Dermis blood vessel endothelial cell (primary cell): ENCODE measurements around the gene EXOC3. TPM values are rescaled to one million over a fixed set of nuclear protein-coding genes. Genes with fewer than 3 reads are reported as not detected.
A peak's percentile ranks its signal among the peaks of the same experiment; 100 is the strongest.
"Not testable (repeated sequence)": the region's sequence is repeated elsewhere in the genome, so short reads cannot be mapped to it uniquely, and the experiment has no call there.

ENCODE experiments used
- DNase-seq: peaks from one replicate; pipeline ENCODE4 v3.0.0; 2010
- total RNA-seq: library from RNA; depleted of rRNA; stranded (reverse); fragments of >200 nt; gene quantifications from 2 replicates; pipeline ENCODE4 v1.2.3, GENCODE V29; 2014

EXOC3 gene
- 44.3 and 52.1 TPM in 2 replicates for total RNA-seq

GRCh38 chr5:442335-443238 lies at the start of gene EXOC3:
EXOC3 (plus strand) TSS chr5:443176; CDS start chr5:446206, 3,030 bp downstream.
- peak; percentile 68 for DNase-seq

- peak; percentile 20 for DNase-seq
Measured at GRCh38 chr5:393846-394275, 49.1 kb upstream of the EXOC3 start.

- DNase-seq = no peak
Measured at GRCh38 chr5:394671-395155, 48.3 kb upstream of the EXOC3 start.

DNA sequence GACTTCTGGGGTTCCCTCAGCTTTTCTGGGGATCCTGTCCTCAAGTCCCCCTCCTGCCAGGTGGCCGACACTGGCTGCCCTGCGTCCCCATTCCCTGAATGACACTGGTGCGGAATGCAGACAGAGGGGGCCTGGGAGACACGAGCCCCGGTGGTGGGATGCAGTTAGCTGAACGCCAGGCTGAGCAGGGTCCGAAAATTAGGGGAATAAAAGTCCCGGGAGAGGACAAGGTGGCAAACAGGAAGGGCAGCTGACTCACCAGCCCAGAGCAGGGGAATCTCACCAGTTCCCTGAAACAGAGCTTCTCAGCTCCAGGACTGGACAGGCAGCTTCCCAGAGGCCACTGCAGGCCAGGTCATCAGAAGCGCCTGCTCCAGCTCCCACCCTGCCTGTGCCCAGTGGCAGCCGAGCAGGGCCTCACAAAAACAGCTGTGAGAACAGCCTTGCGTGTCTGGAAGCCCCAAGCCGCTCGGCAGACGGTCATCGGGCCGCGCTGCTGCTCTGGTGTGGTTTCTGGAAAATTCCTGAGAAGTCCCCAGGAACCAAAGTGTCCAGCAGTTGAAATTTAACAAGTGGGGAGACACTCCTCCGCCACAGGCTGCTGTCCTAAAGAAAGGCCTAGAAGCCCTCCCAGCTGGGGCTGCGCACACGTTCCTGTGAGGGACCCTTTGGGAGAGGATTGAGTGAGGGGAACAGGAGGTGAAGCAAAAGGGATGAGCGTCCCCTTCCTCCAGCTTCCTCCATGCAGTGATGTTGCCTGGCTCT lies 47.6 kb upstream of the EXOC3 start:
- peak; percentile 85 for DNase-seq

DNA sequence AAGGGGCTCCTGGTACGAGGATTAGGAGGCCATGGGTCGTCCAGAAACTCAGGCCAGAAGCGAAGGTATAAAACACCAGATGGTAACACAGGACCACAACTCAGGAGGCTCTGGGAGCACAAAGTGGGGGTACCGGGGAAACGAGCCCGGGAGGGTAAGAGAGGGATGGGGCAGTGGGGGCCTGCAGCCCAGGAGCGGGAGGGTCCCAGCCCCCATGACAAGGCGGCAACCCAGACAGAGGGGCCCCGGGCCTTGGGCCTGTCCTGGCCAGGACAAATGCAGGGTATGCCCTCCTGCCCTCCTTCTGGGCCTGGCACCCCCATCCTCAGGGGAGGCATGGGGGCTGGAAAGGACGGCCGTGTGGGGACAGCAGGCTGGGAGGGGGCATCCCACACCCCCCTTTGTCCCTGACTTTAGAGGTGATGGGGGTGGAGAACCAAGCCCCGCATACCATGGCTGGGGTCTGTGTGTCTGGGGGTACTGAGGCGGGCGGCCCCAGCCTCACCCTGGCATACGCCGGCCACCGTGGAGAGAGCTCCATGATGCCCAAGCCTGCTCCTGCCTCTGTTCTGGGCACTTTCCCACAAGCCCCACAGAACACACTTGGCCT lies 47.0 kb upstream of the EXOC3 start:
- no peak for DNase-seq

DNA sequence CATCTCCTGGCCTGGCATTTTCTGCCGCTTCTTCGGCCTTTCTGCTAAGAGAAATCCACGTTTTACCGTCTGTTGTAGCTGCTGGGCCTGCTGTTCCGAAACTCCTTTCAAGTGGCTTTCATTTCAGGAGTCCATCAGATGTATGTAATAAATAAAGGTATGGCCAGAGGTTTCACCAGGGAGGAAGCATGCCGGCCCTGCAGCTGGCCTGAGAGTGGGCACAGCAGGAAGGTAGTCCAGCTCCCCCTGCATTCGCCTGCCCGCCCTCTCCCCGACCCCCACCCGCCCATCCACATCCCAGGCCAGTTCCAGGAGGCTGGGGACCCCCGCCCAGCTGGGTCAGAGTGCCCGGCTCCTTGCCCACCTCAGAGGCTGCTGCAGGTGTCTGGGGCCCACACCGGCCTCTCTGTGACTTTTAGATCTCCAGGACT lies 46.4 kb upstream of the EXOC3 start:
- no peak for DNase-seq

- not testable (repeated sequence) for DNase-seq
Measured at GRCh38 chr5:398141-398474, 44.9 kb upstream of the EXOC3 start.

- DNase-seq = no peak
Measured at GRCh38 chr5:398475-399295, 44.3 kb upstream of the EXOC3 start.

DNA sequence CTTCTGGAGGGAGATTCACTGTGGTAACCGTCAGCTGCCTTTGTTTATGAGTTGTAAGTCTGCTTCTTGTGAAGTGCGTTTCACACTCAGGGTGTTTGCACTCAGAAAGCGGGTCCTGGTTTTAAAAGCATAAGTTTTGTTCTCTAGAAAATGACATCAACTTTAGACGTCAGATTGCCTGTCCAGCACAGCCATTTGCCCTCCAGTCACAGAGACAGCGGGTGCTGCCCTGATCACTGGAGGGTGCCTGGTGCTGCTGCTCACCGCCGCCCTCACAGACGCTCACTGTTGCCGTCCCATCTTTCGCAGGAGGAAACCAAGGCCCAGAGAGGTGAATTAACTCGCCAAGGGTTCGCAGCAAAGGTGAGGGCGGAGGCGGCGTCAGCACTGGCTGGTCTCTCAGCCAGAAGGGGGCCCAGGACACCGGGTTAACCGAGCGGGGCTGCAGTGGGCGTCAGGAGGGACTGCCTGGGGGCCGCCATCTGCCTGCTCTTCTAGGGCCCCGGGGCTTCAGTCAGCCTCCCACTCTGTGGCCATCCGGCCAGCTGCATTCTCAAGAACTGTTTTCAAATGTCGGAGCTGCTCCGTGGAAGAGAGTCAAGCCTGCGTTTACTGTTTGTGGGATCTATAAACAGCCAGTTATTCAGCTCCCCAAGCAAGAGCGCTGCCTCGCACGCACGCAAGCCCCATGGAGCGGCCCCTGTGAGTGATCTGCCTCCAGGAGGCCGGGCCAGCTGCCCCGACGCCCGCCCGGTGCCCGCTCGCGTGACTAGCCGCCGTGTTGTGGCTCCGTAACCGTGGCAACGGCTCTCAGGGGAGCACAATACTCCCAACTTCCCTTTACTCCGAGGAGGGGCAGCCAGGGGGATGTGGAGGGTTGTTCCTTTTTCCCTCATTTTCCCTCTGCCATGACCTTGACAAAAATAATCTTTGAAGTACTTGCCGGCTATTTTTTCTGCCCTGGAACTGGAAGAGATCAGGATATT lies 43.4 kb upstream of the EXOC3 start:
- peak; percentile 99 for DNase-seq

GRCh38 chr5:400282-401145 lies 42.5 kb upstream of the EXOC3 start:
- peak; percentile 53 for DNase-seq

GRCh38 chr5:401146-402034 lies 41.6 kb upstream of the EXOC3 start:
- DNase-seq = no peak

DNA sequence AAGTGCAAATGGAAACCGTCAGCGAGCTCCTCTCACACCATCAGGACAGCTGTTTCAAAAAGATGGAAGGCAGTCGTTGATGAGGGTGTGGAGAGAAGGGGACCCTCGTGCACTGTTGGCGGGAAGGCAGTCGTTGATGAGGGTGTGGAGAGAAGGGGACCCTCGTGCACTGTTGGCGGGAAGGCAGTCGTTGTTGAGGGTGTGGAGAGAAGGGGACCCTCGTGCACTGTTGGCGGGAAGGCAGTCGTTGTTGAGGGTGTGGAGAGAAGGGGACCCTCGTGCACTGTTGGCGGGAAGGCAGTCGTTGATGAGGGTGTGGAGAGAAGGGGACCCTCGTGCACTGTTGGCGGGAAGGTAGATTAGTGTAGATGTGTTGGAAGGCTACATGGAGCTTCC lies 40.8 kb upstream of the EXOC3 start:
- not testable (repeated sequence) for DNase-seq

DNA sequence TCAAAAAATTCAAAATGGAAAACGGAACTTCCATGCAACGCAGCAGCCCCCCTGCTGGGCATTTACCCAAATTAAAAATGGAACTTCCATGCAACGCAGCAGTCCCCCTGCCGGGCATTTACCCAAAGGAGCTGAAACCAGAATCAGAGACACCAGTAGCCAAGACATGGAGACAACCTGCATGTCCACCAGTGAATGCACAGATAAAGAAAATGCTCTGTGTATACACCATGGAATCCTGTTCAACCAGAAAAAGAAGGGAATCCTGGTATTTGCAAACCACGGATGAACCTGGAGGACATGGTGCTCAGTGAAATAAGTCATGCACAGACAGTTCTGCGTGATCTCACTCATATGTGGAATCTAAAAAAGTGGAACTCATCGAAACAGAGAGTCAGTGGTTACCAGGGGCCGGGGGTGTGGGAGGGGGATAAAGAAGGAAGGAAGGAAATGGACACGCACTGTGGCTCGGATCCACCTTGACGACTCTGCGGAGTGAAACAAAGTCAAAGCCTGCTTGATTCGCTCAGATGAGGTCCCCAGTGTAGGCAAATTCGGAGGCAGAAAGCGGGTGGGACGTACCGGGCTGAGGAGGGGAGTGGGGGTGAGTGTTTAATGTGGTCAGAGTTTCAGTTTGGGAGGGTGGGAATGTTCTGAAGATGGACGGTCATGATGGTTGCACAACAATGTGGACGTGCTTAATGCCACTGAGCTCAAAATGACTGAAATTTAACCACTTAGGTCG lies 40.2 kb upstream of the EXOC3 start:
- DNase-seq = no peak

- DNase-seq = no peak
Measured at GRCh38 chr5:403995-404394, 39.0 kb upstream of the EXOC3 start.

DNA sequence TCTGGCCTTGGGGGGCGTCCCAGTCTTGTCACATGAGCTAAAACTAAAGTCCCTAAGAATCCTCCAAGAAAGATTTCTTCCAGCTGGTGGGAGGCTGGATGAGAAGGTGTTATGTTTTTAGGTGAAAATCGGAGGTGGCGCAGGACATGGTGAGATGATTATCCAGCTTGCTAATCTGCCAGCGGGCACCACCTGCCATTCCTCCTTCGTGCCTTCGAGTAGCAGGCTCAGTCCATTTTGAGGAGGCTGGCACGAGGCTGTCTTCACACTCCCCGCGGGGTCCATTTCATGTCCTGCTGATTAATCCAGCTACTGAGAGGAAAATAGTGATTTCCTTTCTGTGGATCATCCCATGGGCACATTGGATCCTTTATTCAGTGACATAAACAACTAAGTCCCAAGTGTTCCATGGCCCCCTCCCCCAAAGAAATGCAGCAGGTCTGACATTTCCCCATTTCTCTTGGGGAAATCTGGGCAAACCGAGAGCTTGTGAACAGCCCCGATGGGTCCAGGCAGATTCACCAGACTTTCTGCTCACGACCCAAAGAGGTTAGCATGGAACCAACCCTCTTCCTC lies 38.2 kb upstream of the EXOC3 start:
- DNase-seq = no peak

GRCh38 chr5:405421-405820 lies 37.6 kb upstream of the EXOC3 start:
- DNase-seq = no peak

GRCh38 chr5:406041-406440 lies 36.9 kb upstream of the EXOC3 start:
- no peak for DNase-seq

DNA sequence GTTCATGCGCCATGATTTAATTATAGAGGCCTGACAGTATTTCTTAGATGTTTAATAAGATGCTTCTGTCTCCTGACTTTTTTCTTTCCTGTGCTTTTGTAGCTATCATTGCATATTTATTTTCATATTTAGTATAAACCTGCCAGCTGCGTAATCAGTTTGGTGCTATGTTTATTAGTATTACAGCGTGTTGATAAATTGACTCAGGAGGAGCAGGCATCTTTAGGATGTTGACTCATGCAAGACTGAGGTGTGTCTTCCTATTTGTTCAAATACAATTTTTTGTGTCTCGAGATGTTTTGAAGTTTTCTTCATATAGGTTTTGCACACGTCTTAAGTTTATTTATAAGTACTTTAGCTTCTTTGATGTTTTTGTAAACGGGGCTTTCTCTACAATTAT lies 35.9 kb upstream of the EXOC3 start:
- peak; percentile 67 for DNase-seq
